ENCODE results near the gene SLC16A8. TPM values are rescaled to one million over a fixed set of nuclear protein-coding genes. Genes with fewer than 3 reads are reported as not detected.

Gene SLC16A8
- total and polyA plus RNA-seq, 9 of the 15 experiments (the other 6 are each of a cell fraction or from before 2014, with no cell fraction given), result not detected

GRCh38 chr22:38034278-38034882 is 49.6 kb downstream of the SLC16A8 start (continued):
- TF ChIP-seq ETV6 (IDR thresholded peaks at IDR 0.05; ENCODE audit: borderline replicate concordance in 1 of 2, low read depth in 2 of 2, low read length in 1 of 2) (no peak), ETV6 (CRISPR knock-in tag; IDR thresholded peaks at IDR 0.05; ENCODE audit: borderline replicate concordance) (no peak), YY1 (IDR thresholded peaks at IDR 0.05; ENCODE audit: borderline replicate concordance in 1 of 3, control insufficient read depth in 1 of 3, extremely low read depth in 1 of 3, insufficient read depth in 3 of 3, insufficient read length in 1 of 3, insufficient replicate concordance in 2 of 3, low read depth in 1 of 3, low read length in 2 of 3) (no peak), HDAC6 (IDR thresholded peaks at IDR 0.05; ENCODE audit: low read depth, low read length) (no peak), ZC3H4 (CRISPR knock-in tag; IDR thresholded peaks at IDR 0.05; ENCODE audit: borderline replicate concordance) (no peak), HDAC3 (IDR thresholded peaks at IDR 0.05; ENCODE audit: borderline replicate concordance, partially characterized antibody) (no peak), DNMT1 (IDR thresholded peaks at IDR 0.05) (no peak), PHTF2 (CRISPR knock-in tag; IDR thresholded peaks at IDR 0.05) (no peak), DIDO1 (tag; IDR thresholded peaks at IDR 0.05; ENCODE audit: low read depth) (no peak), SMC3 (conservative IDR thresholded peaks at IDR 0.05; ENCODE audit: insufficient read depth, low read depth, low read length) (no peak), MCM3 (IDR thresholded peaks at IDR 0.05) (no peak), ZNF518B (CRISPR knock-in tag; IDR thresholded peaks at IDR 0.05) (no peak), SLC30A9 (CRISPR knock-in tag; IDR thresholded peaks at IDR 0.05) (no peak)
- TF ChIP-seq, protein P1, sequence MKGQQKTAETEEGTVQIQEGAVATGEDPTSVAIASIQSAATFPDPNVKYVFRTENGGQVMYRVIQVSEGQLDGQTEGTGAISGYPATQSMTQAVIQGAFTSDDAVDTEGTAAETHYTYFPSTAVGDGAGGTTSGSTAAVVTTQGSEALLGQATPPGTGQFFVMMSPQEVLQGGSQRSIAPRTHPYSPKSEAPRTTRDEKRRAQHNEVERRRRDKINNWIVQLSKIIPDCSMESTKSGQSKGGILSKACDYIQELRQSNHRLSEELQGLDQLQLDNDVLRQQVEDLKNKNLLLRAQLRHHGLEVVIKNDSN (CRISPR knock-in tag; IDR thresholded peaks at IDR 0.05), result peak; percentile 87
- TF ChIP-seq, protein P2, sequence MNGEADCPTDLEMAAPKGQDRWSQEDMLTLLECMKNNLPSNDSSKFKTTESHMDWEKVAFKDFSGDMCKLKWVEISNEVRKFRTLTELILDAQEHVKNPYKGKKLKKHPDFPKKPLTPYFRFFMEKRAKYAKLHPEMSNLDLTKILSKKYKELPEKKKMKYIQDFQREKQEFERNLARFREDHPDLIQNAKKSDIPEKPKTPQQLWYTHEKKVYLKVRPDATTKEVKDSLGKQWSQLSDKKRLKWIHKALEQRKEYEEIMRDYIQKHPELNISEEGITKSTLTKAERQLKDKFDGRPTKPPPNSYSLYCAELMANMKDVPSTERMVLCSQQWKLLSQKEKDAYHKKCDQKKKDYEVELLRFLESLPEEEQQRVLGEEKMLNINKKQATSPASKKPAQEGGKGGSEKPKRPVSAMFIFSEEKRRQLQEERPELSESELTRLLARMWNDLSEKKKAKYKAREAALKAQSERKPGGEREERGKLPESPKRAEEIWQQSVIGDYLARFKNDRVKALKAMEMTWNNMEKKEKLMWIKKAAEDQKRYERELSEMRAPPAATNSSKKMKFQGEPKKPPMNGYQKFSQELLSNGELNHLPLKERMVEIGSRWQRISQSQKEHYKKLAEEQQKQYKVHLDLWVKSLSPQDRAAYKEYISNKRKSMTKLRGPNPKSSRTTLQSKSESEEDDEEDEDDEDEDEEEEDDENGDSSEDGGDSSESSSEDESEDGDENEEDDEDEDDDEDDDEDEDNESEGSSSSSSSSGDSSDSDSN (IDR thresholded peaks at IDR 0.05; ENCODE audit: borderline replicate concordance in 1 of 2, low read depth in 2 of 2, low read length in 2 of 2), result no peak
- TF ChIP-seq, protein P3, sequence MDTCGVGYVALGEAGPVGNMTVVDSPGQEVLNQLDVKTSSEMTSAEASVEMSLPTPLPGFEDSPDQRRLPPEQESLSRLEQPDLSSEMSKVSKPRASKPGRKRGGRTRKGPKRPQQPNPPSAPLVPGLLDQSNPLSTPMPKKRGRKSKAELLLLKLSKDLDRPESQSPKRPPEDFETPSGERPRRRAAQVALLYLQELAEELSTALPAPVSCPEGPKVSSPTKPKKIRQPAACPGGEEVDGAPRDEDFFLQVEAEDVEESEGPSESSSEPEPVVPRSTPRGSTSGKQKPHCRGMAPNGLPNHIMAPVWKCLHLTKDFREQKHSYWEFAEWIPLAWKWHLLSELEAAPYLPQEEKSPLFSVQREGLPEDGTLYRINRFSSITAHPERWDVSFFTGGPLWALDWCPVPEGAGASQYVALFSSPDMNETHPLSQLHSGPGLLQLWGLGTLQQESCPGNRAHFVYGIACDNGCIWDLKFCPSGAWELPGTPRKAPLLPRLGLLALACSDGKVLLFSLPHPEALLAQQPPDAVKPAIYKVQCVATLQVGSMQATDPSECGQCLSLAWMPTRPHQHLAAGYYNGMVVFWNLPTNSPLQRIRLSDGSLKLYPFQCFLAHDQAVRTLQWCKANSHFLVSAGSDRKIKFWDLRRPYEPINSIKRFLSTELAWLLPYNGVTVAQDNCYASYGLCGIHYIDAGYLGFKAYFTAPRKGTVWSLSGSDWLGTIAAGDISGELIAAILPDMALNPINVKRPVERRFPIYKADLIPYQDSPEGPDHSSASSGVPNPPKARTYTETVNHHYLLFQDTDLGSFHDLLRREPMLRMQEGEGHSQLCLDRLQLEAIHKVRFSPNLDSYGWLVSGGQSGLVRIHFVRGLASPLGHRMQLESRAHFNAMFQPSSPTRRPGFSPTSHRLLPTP (IDR thresholded peaks at IDR 0.05; ENCODE audit: borderline replicate concordance, extremely low read depth, insufficient read length), result no peak
